ENCODE measurements around the gene GLUD1. TPM values are rescaled to one million over a fixed set of nuclear protein-coding genes. Genes with fewer than 3 reads are reported as not detected.

The GLUD1 gene
- total and polyA plus RNA-seq, 3 donors from 2014 or later, result 51.9 to 64.4 (median 62.5) TPM

- Histone ChIP-seq H3K36me3 (ENCODE audit: low read depth, missing control alignments) (no peaks in the 10 kb centered on the region), H3K9me3 (no peaks in the 10 kb centered on the region), H3K4me3 (no peak overlapping the region), H3K27me3 (no peaks in the 10 kb centered on the region), H3K27ac (no peak overlapping the region), H3K4me1 (peaks cover 5% of the 10 kb centered on the region)
- no peak for DNase-seq
- intact Hi-C loops (cut with DNase I; ENCODE audit: low total_unique reads), result no loop called here
- TF ChIP-seq POLR2A (IDR thresholded peaks at IDR 0.05) (no peak), CTCF (IDR thresholded peaks at IDR 0.05) (no peak)
- WGBS, 2 donors, result 92 to 99% methylated on average over 2 of the region's 2 CpGs
Measured at GRCh38 chr10:87066178-87066577, 28.5 kb downstream of the GLUD1 start.

DNA sequence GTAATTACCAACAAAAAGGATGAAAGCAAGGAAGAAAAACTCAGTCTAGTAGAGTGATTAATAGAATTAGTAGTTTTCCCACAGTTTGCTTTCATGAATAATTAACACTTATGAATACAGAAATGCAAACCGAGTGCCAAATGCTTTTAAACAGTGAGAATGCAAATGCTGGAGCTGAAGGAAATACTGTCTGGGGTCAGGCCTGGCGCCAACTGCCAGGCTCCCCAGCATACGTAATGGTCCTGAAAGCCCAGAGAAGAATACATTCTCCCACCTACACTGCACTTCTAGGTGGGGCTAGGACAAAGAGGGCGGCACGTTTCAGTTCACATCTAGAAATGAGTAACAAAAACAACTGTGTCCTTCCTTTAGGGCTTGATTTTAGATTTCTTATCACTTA is 30.0 kb downstream of the GLUD1 start:
- Histone ChIP-seq H3K27me3 (no peaks in the 10 kb centered on the region), H3K4me1 (peaks cover 5% of the 10 kb centered on the region), H3K27ac (no peak overlapping the region), H3K4me3 (no peak overlapping the region), H3K36me3 (ENCODE audit: low read depth, missing control alignments) (no peaks in the 10 kb centered on the region), H3K9me3 (no peaks in the 10 kb centered on the region)
- DNase-seq, result no peak
- TF ChIP-seq CTCF (IDR thresholded peaks at IDR 0.05), result no peak
- no peak for TF ChIP-seq POLR2A (IDR thresholded peaks at IDR 0.05)
- intact Hi-C loops (cut with DNase I; ENCODE audit: low total_unique reads), result no loop called here
- 82 to 85% methylated on average over 5 of the region's 5 CpGs for WGBS, 2 donors

DNA sequence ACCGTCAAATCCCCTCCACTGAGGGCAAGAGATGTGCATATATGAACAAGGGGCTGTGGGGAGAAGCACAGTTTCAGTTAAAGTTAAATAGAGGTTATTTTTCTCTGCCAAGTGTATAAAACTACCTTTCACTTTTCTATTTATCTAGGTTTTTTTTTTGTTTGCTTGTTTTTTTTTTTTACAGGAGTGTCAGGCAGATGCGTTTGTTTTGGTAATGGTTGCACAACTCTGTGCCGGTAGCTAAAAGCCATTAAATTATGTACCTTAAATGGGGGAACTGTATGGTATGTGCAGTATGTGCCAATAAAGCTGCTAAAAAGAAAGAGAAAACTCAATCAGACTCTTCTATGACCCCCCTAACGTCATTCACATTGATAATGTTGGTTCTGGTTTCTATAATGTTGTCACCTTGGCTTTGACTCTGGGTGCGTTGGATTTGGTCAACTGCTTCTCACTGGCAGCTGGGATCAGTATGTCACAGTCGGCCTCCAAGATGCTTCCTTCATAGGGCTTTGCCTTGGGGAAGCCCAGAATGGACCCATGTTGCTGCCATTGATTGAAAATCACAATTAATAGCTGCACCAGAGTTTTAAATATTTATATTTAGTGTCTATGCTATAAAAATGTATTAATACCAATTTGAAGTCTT is 34.2 kb downstream of the GLUD1 start:
- Histone ChIP-seq H3K9me3 (no peaks in the 10 kb centered on the region), H3K4me3 (no peak overlapping the region), H3K4me1 (no peaks in the 10 kb centered on the region), H3K27me3 (no peaks in the 10 kb centered on the region), H3K36me3 (ENCODE audit: low read depth, missing control alignments) (no peaks in the 10 kb centered on the region), H3K27ac (no peak overlapping the region)
- intact Hi-C loops (cut with DNase I; ENCODE audit: low total_unique reads), result no loop called here
- DNase-seq, result no peak
- TF ChIP-seq POLR2A (IDR thresholded peaks at IDR 0.05) (no peak), CTCF (IDR thresholded peaks at IDR 0.05) (no peak)
- WGBS, 2 donors, result 90 to 95% methylated on average over 6 of the region's 6 CpGs

DNA sequence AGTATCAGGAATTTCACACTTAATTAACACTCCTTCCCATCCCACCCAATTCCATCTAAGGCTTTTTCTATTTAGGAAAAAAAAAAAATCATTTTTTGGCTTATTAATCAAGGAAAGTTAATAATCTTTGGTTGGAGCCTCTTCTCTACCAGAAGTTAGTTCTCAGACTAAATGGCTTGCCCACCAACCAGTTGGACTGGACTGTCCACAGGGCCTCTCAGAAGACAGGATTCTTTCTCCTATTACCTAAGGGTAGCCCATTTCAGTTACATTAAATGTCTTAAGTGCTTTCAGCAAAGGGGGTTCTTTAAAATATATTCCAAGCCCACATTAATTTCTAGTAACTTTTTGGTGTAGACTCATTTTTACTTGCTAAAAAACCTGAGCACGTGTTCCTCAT is 35.2 kb downstream of the GLUD1 start:
- Histone ChIP-seq H3K4me3 (no peak overlapping the region), H3K27me3 (no peaks in the 10 kb centered on the region), H3K27ac (no peak overlapping the region), H3K4me1 (no peaks in the 10 kb centered on the region), H3K9me3 (no peaks in the 10 kb centered on the region), H3K36me3 (ENCODE audit: low read depth, missing control alignments) (no peaks in the 10 kb centered on the region)
- 97 to 98% methylated on average over 1 of the region's 1 CpG for WGBS, 2 donors
- intact Hi-C loops (cut with DNase I; ENCODE audit: low total_unique reads), result no loop called here
- TF ChIP-seq POLR2A (IDR thresholded peaks at IDR 0.05) (no peak), CTCF (IDR thresholded peaks at IDR 0.05) (no peak)
- no peak for DNase-seq

DNA sequence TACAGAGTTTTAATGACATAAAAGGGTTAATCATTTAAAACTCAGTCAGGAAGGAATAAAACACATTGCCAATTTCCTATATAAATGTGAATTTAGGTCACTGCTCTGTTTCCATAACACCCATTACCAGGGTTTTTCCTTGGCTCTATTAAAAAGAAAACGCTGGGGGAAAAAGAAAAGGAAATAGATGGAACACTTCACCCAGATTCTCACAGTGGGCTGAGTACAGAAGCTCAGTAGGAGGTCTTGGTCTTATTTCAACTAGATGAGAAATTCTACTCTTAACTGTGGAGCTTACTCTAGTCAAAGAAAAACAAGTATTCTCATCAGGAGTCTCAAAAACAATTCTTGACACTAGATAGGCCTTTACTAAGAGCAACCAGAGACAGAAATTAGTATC is 36.5 kb downstream of the GLUD1 start:
- WGBS, 2 donors, result 29 to 55% methylated on average over 1 of the region's 1 CpG
- no peak for DNase-seq
- no peaks in the 10 kb centered on the region for H3K9me3 ChIP-seq
- no peaks in the 10 kb centered on the region for H3K36me3 ChIP-seq (ENCODE audit: low read depth, missing control alignments)
- peaks cover 3% of the 10 kb centered on the region for H3K4me1 ChIP-seq
- H3K27ac ChIP-seq, result peak overlapping the region; percentile 5 to 32
- no peaks in the 10 kb centered on the region for H3K27me3 ChIP-seq
- H3K4me3 ChIP-seq, result no peak overlapping the region
- intact Hi-C loops (cut with DNase I; ENCODE audit: low total_unique reads), result no loop called here
- TF ChIP-seq POLR2A (IDR thresholded peaks at IDR 0.05), result no peak
- no peak for TF ChIP-seq CTCF (IDR thresholded peaks at IDR 0.05)

All from testis (tissue), 3 donors.